Right lobe of liver (tissue), 6 donors: ENCODE data around the gene ADAM8. TPM values are rescaled to one million over a fixed set of nuclear protein-coding genes. Genes with fewer than 3 reads are reported as not detected.

Experiments
- ATAC-seq, 4 donors: fragments of 200-7000 bp; cut with Tn5 transposase; one replicate each; pipeline ENCODE4 v1.9.1; 2020; ENCODE audit warnings: mild to moderate bottlenecking in 4 of 4, moderate library complexity in 4 of 4
- DNase-seq, 3 donors: peaks; one replicate each; pipeline ENCODE4 v3.0.0-alpha.2; 2020
- H3K27ac ChIP-seq, 3 donors: fragments of 200-600 bp; one replicate each; pipeline ENCODE4 v1.8.0; 2022
- H3K27me3 ChIP-seq, 2 donors: fragments of 200-600 bp; one replicate each; pipeline ENCODE4 v1.8.0; 2022
- H3K36me3 ChIP-seq, 4 donors: fragments of 200-600 bp; sonication (generic) in 1 of 4; one replicate each; pipeline versions ENCODE4 v1.5.1 to v1.8.0; 2017 to 2022; ENCODE audit warnings: control low read depth in 1 of 4
- H3K4me1 ChIP-seq, 4 donors: fragments of 200-600 bp; sonication (generic) in 1 of 4; one replicate each; pipeline versions ENCODE4 v1.5.1 to v1.8.0; 2017 to 2022; ENCODE audit warnings: control low read depth in 1 of 4
- H3K4me3 ChIP-seq, 3 donors: fragments of 200-600 bp; one replicate each; pipeline ENCODE4 v1.8.0; 2022
- H3K9me3 ChIP-seq, 4 donors: fragments of 200-600 bp; sonication (generic) in 1 of 4; one replicate each; pipeline versions ENCODE4 v1.5.1 to v1.8.0; 2017 to 2022; ENCODE audit warnings: control low read depth in 1 of 4
- CTCF ChIP-seq, 4 donors: fragments of 200-600 bp in 3 of 4; fragments of 450-650 bp in 1 of 4; IDR thresholded peaks; one replicate each; pipeline versions ENCODE4 v1.5.1 to v1.8.0; 2016 to 2022; ENCODE audit warnings: antibody characterized with exemption in 4 of 4, mild to moderate bottlenecking in 2 of 4
- POLR2A ChIP-seq: fragments of 450-650 bp; IDR thresholded peaks from one replicate; pipeline ENCODE4 v1.6.1; 2017; ENCODE audit warnings: antibody characterized with exemption, mild to moderate bottlenecking
- WGBS: methylation state at CpG from one replicate; pipeline ENCODE4 v1.1.6; 2018; ENCODE audit warnings: low coverage, low lambda C conversion rate; ENCODE audit not compliant: insufficient coverage; ENCODE audit errors: missing lambda C conversion rate; 5-methylcytosine and 5-hydroxymethylcytosine counted together
- intact Hi-C, 2 donors: fragments of 100-400 bp; cut with DNase I; formaldehyde crosslinking; loops; one replicate each; pipeline versions ENCODE4 v1.11.2 to v1.14.1; 2022
- total RNA-seq, 6 experiments: library from RNA; depleted of rRNA in 2 of 6; stranded (reverse); fragments of >200 nt in 2 of 6; fragmentation: NEBNext Ultra II Directional in 3 of 6; extraction: Animal tissue kit (Norgen Biotek cat#: 25700) in 3 of 6; gene quantifications; one replicate each; pipeline versions ENCODE4 v1.1.0 to v1.2.4, GENCODE V29; 2016 to 2023
- donor health status: DM: no; HTN: yes; CAD: no.
- donor health status: DM: no; HTN: no; CAD: no.
- donor health status: DM: no; HTN: no; CAD: no.
- donor health status: DM: no; HTN: yes; CAD: no.
- donor health status: DM: no; HTN: yes; CAD: no.

Gene ADAM8
- total RNA-seq, 6 experiments from 2014 or later: 2.6 to 8.8 (median 5.2) TPM

DNA sequence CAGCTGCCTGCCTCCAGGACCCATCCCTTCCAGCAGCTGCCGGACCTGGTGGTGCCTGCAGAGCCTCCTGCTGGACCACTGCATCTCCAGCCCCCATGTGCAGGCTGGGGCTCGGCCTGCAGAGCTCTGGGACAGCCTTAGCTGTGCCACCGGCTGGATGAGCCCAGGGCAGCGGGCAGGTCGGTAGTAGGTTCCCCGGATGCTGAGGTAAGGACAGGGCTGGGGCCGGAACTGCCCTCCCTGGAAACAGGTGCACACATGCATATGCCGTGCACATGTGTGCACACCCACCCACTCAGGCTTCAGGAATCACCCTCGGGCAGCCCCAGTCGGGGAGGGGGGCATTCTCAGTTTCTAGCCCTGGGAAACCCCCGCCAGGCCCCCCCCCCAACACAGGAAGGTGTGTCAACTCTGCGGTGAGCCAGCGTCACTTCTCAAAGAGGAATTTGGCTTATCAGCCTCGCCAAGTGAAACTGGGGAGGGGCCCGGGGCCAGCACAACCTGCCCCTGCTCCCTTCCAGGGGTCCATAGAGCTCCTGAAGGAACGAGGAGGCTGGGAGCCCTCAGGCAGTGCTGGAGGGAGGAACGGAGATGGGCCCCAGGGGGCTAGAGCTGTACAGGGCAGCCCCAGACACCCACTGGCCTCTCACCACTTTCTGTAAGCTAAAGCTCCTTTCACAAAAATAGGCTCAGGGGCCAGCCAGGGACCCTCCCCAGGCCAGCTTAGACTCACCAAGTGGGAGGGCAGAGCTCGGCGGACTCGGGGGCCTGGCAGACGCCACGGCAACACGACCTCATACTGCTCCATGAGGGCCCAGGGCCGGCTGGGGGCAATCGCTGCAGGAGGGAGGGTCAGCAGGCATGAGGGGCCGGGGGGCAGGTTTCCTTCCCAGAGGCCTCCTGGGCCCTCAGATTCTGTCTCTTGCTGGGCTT lies 1.7 kb downstream of the ADAM8 start:
- H3K9me3 ChIP-seq: no peaks in the 10 kb centered on the region
- DNase-seq: peak in 2 of 3 donors; percentile 52 to 56
- peak overlapping the region in 2 of 3 donors; percentile 12 to 29 for H3K4me3 ChIP-seq
- H3K4me1 ChIP-seq: peaks cover 0 to 23% (median 8%) of the 10 kb centered on the region in 4 donors
- WGBS: 19% methylated on average over 3 of the region's 26 CpGs
- intact Hi-C loops: no loop called here
- peaks cover 0 to 10% (median 0%) of the 10 kb centered on the region in 4 donors for H3K36me3 ChIP-seq
- peak overlapping the region; percentile 31 to 59 (median 51) for H3K27ac ChIP-seq
- ATAC-seq: no peak
- H3K27me3 ChIP-seq: no peaks in the 10 kb centered on the region
- no peak for TF ChIP-seq POLR2A

DNA sequence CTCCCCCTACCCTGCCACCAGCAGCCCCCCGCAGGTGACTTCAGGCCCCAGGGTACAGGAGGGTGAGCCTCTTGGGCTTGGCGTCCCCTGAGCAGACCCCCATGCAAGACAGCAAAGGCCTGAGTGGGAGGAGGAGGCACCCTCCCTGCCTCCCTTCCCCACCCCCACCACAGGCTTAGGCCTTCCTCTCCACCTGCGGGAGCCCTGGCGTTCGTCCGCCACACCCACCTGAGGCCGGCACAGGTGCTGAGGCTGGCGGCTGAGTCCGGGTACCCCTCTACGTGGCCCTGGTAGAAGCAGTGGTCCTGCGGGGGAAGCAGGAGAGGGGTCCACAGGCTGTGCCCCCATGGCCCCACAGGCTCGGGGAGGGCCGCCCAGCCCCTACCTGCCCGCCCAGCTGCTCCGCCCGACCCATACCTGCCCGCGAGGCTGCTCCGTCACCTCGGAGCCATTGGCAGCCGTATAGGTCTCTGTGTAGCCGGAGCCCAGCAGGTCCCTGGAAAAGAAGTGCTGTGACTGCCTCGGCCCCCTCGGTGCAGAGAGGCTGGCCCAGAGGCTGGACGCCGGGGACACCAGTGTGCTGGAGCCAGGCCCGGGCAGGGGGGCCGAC lies 3.0 kb downstream of the ADAM8 start:
- no peak for ATAC-seq
- Histone ChIP-seq H3K27ac (no peak overlapping the region), H3K4me3 (no peak overlapping the region), H3K4me1 (peaks cover 0 to 15% (median 8%) of the 10 kb centered on the region in 4 donors), H3K9me3 (no peaks in the 10 kb centered on the region), H3K27me3 (no peaks in the 10 kb centered on the region), H3K36me3 (peaks cover 0 to 3% (median 0%) of the 10 kb centered on the region in 4 donors)
- no CpG with 5 or more reads among the region's 28 CpGs for WGBS
- intact Hi-C loops: no loop called here
- no peak for DNase-seq
- TF ChIP-seq CTCF (IDR thresholded peaks at IDR 0.05) (no peak), POLR2A (no peak)

DNA sequence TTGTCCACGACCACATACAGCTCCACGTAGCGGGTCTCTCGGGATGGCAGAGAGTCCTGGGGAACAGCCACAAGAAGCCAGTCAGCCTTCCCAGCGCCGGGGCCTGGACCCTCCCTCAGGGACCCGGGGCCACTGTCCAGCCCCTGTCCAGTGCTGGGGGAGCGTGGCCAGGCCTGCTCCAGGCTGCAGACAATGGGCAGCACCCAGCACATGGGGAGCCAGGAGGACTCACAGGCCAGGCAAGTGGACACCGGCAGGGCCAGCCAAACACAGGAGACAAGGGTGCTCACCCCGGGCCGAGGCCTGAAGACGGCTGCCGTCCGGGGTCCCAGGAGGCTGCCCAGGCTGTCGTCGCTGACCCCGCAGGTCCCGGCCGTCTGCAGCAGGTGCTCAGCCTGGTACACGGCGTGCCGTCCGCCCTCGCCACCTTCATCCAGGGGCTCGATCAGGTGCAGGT lies 3.7 kb downstream of the ADAM8 start:
- no peak for DNase-seq
- TF ChIP-seq CTCF (IDR thresholded peaks at IDR 0.05) (no peak), POLR2A (no peak)
- 97% methylated on average over 6 of the region's 25 CpGs for whole genome bisulfite sequencing

DNA sequence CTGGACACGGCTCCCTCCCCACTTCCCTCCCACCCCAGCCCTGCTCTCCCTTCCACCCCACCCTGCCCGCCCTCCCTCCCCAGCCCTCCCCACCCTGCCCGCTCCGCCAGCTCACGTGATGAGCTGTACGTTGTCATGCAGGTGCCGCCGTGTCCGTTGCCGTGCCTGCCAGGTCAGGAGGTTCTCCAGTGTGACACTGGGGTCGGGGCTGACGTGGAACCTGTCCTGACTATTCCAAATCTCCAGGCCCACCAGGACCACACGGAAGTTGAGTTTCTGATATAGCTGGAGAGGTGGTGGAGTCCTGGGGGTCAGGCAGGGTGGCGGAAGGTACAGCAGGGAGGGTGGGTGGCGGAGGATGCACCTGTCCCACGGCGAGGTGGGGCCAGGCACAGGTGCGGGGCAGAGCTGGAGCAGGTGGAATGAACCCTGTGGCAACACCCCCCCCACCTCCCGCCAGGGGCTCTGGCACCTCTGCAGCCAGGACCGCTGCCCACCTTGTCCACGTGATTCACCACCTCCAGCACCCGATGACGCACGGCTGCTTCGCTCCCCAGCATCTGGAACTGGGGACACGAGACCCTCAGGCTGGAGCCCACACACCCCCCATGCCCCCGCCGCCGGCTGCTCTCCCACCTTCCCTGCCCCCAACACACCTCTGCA lies 4.2 kb downstream of the ADAM8 start:
- peaks cover 0 to 3% (median 0%) of the 10 kb centered on the region in 4 donors for H3K4me1 ChIP-seq
- no peak overlapping the region for H3K4me3 ChIP-seq
- H3K9me3 ChIP-seq: no peaks in the 10 kb centered on the region
- WGBS: 80% methylated on average over 9 of the region's 29 CpGs
- DNase-seq (no peak), ATAC-seq (no peak)
- TF ChIP-seq CTCF (IDR thresholded peaks at IDR 0.05) (no peak), POLR2A (no peak)
- peaks cover 0 to 3% (median 0%) of the 10 kb centered on the region in 4 donors for H3K36me3 ChIP-seq
- H3K27ac ChIP-seq: no peak overlapping the region
- no peaks in the 10 kb centered on the region for H3K27me3 ChIP-seq
- intact Hi-C loops: no loop called here

More for the DNA sequence above, 3.7 kb downstream of the ADAM8 start:
- peaks cover 0 to 9% (median 4%) of the 10 kb centered on the region in 4 donors for H3K4me1 ChIP-seq
- intact Hi-C loops: no loop called here
- no peak for ATAC-seq
- H3K9me3 ChIP-seq: no peaks in the 10 kb centered on the region
- H3K27me3 ChIP-seq: no peaks in the 10 kb centered on the region
- no peak overlapping the region for H3K4me3 ChIP-seq
- H3K36me3 ChIP-seq: peaks cover 0 to 3% (median 0%) of the 10 kb centered on the region in 4 donors
- no peak overlapping the region for H3K27ac ChIP-seq
